Measurements from ENCODE around the gene C1orf35.

The C1orf35 gene

DNA sequence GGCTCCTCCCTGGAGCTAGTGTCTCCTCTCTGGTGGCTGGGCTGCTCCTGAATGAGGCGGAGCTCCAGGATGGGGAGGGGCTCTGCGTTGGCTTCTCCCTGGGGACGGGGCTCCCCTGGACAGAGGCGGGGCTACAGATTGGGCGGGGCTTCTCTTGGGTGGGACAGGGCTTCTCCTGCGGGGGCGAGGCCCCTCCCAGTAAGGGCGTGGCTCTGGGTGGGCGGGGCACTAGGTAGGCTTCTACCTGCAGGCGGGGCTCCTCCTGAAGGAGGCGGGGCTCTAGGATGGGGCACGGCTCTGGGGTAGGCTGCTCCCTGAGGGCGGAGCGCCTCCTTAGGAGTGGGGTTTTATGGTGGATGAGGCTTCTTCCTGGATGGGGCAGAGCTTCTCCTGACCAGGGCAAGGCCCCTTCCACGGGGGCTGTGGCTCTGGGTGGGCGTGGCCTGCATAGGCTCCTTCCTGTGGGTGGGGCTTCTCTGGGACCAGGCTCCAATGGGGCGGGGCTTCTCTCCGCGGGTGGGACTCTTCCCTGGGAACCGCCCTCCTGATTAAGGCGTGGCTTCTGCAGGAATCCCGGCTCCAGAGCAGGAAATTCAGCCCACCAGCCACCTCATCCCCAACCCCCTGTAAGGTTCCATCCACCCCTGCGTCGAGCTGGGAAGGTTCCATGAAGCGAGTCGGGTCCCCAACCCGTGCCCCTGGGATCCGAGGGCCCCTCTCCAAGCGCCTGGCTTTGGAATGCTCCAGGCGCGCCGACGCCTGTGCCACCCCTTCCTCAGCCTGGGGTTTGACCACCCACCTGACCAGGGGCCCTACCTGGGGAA lies 43.3 kb downstream of the C1orf35 start:
- H3K4me3 ChIP-seq (ENCODE audit: control insufficient read depth, low read depth, low read length), result no peak overlapping the region
- DNase-seq (ENCODE audit: low read depth), result peak; percentile 14
- TF ChIP-seq CTCF (conservative IDR thresholded peaks at IDR 0.05; ENCODE audit: control insufficient read depth, insufficient read depth, low read depth, low read length), result no peak

GRCh38 chr1:228058949-228059633 lies 44.0 kb downstream of the C1orf35 start:
- no peak overlapping the region for H3K4me3 ChIP-seq (ENCODE audit: control insufficient read depth, low read depth, low read length)
- TF ChIP-seq CTCF (conservative IDR thresholded peaks at IDR 0.05; ENCODE audit: control insufficient read depth, insufficient read depth, low read depth, low read length), result no peak
- no peak for DNase-seq (ENCODE audit: low read depth)

GRCh38 chr1:228058172-228058948 lies 44.8 kb downstream of the C1orf35 start:
- no peak for DNase-seq (ENCODE audit: low read depth)
- TF ChIP-seq CTCF (conservative IDR thresholded peaks at IDR 0.05; ENCODE audit: control insufficient read depth, insufficient read depth, low read depth, low read length), result no peak
- no peak overlapping the region for H3K4me3 ChIP-seq (ENCODE audit: control insufficient read depth, low read depth, low read length)

All from fibroblast of mammary gland (primary cell).